ENCODE data around the gene HSF2BP.
A peak's percentile ranks its signal among the peaks of the same experiment; 100 is the strongest.

The HSF2BP gene

DNA sequence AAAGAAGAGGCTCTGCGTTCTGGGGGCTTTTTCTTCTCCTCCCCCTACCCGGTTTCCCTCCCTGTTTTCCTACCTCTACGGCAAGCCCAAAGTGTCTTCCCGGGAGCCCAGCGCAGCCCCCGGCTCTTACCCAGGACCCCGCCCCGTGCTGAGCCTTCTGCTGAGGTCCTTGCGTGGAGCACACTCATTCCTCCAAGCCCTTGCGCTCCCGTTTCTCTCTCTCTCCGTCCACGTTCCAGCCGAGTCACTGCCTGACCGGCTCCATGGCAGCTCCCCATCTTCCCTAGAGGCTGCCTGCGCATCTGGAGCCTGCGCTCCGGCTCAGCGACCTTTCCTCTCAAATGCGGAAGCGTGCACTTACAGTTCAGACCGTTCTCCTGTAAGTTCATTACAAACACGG is 34.7 kb upstream of the HSF2BP start:
- H3K27ac ChIP-seq, result peak overlapping the region; percentile 38
- DNase-seq (ENCODE audit: low spot score), result no peak
- POLR2A ChIA-PET (ENCODE audit: low non-redundant PET), result no interaction called here
- no peak for TF ChIP-seq CTCF (conservative IDR thresholded peaks at IDR 0.05; ENCODE audit: low read depth)
- CTCF ChIA-PET, result no interaction called here

- TF ChIP-seq CTCF (conservative IDR thresholded peaks at IDR 0.05; ENCODE audit: low read depth), result no peak
- H3K27ac ChIP-seq, result peak overlapping the region; percentile 12; the same call in 1 of the 2 replicates
- ChIA-PET POLR2A (ENCODE audit: low non-redundant PET) (no interaction called here), CTCF (no interaction called here)
- no peak for DNase-seq (ENCODE audit: low spot score)
Observed at GRCh38 chr21:43692949-43693348, 33.7 kb upstream of the HSF2BP start.

DNA sequence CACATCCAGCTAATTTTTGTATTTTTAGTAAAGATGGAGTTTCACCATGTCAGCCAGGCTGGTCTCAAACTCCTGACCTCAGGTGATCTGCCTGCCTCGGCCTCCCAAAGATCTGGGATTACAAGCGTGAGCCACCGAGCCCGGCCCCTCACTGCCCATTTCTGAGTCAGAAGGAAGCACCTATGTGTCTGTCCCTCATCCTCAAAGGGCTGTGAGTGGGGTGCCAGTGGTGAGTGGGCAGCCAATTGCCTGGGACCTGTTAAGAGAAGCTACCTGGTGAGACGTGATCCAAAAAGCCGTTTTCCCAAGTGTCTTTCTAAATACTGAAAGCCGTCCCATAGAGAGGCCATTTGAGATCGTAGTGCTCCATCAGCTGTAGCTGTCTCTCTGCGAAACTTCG is 32.5 kb upstream of the HSF2BP start:
- ChIA-PET POLR2A (ENCODE audit: low non-redundant PET) (no interaction called here), CTCF (interaction anchor here (1.8 kb wide), 1 partner anchor 16 kb away, joined by 4 read pairs; no protein-coding TSS in a partner anchor)
- no peak for DNase-seq (ENCODE audit: low spot score)
- no peak for TF ChIP-seq CTCF (conservative IDR thresholded peaks at IDR 0.05; ENCODE audit: low read depth)
- peak overlapping the region; percentile 21; the same call in 1 of the 2 replicates for H3K27ac ChIP-seq

DNA sequence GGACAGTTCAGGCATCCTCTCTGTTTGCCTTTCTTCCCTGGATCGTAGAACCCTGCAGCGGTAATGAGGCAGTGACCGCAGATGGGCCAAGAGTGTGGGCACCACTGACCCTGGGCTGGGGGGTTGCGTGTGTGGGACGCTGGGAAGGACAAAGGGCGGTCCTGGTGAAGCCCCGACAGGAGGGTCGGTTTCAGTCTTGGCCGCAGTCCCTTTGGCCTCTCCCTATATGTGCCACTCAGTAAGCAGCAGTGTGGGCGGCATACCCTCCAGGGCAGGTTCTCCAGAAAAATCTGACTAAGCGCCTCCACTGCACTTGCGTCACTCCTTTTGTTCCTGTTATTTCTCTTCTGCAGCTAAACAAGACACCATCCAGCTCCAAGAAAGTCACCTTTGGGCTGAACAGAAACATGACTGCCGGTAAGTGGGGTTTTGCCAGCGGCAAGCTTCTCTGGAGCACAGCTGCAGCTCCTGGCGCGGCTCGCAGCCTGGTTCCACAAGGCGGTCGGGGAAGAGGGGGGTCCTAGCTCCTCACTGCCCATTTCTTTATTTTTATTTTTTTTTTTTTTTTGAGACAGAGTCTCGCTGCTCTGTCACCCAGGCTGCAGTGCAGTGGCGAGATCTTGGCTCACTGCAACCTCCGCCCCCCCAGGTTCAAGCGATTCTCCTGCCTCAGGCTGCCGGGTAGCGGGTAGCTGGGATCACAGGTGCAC is 32.0 kb upstream of the HSF2BP start:
- CTCF ChIA-PET, result interaction anchor here (1.8 kb wide), 1 partner anchor 15 kb away, joined by 4 read pairs; no protein-coding TSS in a partner anchor
- POLR2A ChIA-PET (ENCODE audit: low non-redundant PET), result no interaction called here
- peak; percentile 23 for DNase-seq (ENCODE audit: low spot score)
- no peak for TF ChIP-seq CTCF (conservative IDR thresholded peaks at IDR 0.05; ENCODE audit: low read depth)
- peak overlapping the region; percentile 21 for H3K27ac ChIP-seq

DNA sequence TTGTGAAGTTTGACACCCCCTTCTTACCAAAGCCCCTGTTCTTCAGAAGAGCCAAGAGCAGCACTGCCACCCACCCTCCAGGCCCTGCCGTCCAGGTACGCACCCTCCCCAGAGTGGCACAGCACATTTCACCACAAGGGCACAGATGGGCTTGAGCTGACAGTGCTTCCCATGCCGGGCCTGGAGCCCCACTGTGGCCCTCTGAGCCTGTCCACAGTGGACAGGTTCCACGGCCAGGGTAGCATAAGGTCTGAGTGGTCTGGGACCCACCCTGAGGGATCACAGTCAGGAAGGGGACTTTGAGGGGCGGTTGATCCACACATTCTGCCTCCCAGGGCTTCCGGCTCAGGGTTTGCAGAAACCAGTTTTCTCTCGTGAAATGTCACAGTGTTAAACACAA is 31.1 kb upstream of the HSF2BP start:
- POLR2A ChIA-PET (ENCODE audit: low non-redundant PET), result no interaction called here
- H3K27ac ChIP-seq, result peak overlapping the region; percentile 65
- CTCF ChIA-PET, result interaction anchor here (1.8 kb wide), 1 partner anchor 14 kb away, joined by 4 read pairs; no protein-coding TSS in a partner anchor
- no peak for TF ChIP-seq CTCF (conservative IDR thresholded peaks at IDR 0.05; ENCODE audit: low read depth)
- no peak for DNase-seq (ENCODE audit: low spot score)

GRCh38 chr21:43689556-43690337 is 30.5 kb upstream of the HSF2BP start:
- no peak for DNase-seq (ENCODE audit: low spot score)
- ChIA-PET POLR2A (ENCODE audit: low non-redundant PET) (no interaction called here), CTCF (no interaction called here)
- no peak for TF ChIP-seq CTCF (conservative IDR thresholded peaks at IDR 0.05; ENCODE audit: low read depth)
- H3K27ac ChIP-seq, result peak overlapping the region; percentile 65
